ENCODE data around the gene PEX19.
"Not testable (repeated sequence)": the region's sequence is repeated elsewhere in the genome, so short reads cannot be mapped to it uniquely, and the experiment has no call there.

PEX19 gene

GRCh38 chr1:160284782-160285344 lies at the start of gene PEX19:
Gene PEX19, minus strand, starts transcription at chr1:160285133. Its CDS starts 9 bp downstream, at chr1:160285124.
- DNase-seq = peak; percentile 91

- DNase-seq = no peak
These were observed 47.6 kb upstream of the PEX19 start for GRCh38 chr1:160332516-160332915.

- DNase-seq = no peak
These were observed 45.2 kb upstream of the PEX19 start for GRCh38 chr1:160330119-160330518.

GRCh38 chr1:160328184-160328583 lies 43.3 kb upstream of the PEX19 start:
- DNase-seq = no peak

- DNase-seq = no peak
These were observed 41.5 kb upstream of the PEX19 start for GRCh38 chr1:160326418-160326817.

GRCh38 chr1:160325252-160325651 lies 40.3 kb upstream of the PEX19 start:
- no peak for DNase-seq

GRCh38 chr1:160322831-160323230 lies 37.9 kb upstream of the PEX19 start:
- no peak for DNase-seq

- no peak for DNase-seq
These were observed 30.4 kb upstream of the PEX19 start for GRCh38 chr1:160315359-160315758.

- DNase-seq = no peak
These were observed 24.6 kb upstream of the PEX19 start for GRCh38 chr1:160309571-160309970.

GRCh38 chr1:160309185-160309557 lies 24.2 kb upstream of the PEX19 start:
- peak; percentile 65 for DNase-seq

- DNase-seq = no peak
These were observed 23.7 kb upstream of the PEX19 start for GRCh38 chr1:160308451-160309184.

- no peak for DNase-seq
These were observed 22.3 kb upstream of the PEX19 start for GRCh38 chr1:160307118-160307791.

GRCh38 chr1:160300173-160300572 lies 15.2 kb upstream of the PEX19 start:
- no peak for DNase-seq

- DNase-seq = no peak
These were observed 11.1 kb upstream of the PEX19 start for GRCh38 chr1:160296036-160296435.

GRCh38 chr1:160293020-160293968 lies 8.4 kb upstream of the PEX19 start:
- DNase-seq = no peak

GRCh38 chr1:160291248-160292220 lies 6.6 kb upstream of the PEX19 start:
- peak; percentile 54 for DNase-seq

GRCh38 chr1:160287769-160288168 lies 2.8 kb upstream of the PEX19 start:
- not testable (repeated sequence) for DNase-seq

GRCh38 chr1:160285506-160285905 lies 573 bp upstream of the PEX19 start:
- DNase-seq = no peak

- peak; percentile 73 for DNase-seq
These were observed 632 bp downstream of the PEX19 start for GRCh38 chr1:160284220-160284781.

- no peak for DNase-seq
These were observed 2.1 kb downstream of the PEX19 start for GRCh38 chr1:160282807-160283206.

- no peak for DNase-seq
These were observed 6.9 kb downstream of the PEX19 start for GRCh38 chr1:160277987-160278386.

All from EL (cell line).